Epidermal melanocyte (primary cell): Measurements from ENCODE around the gene TARBP2.
"Not testable (repeated sequence)": the region's sequence is repeated elsewhere in the genome, so short reads cannot be mapped to it uniquely, and the experiment has no call there.

Source experiments
- DNase-seq: peaks from one replicate; pipeline ENCODE4 v3.0.0; 2011; ENCODE audit warnings: low spot score; ENCODE audit not compliant: insufficient read length

Gene TARBP2

GRCh38 chr12:53510181-53510812 lies 9.2 kb downstream of the TARBP2 start:
- DNase-seq, result no peak

GRCh38 chr12:53513712-53514410 lies 12.8 kb downstream of the TARBP2 start:
- DNase-seq, result no peak

GRCh38 chr12:53514628-53515290 lies 13.7 kb downstream of the TARBP2 start:
- DNase-seq, result no peak

GRCh38 chr12:53515291-53515680 lies 14.2 kb downstream of the TARBP2 start:
- no peak for DNase-seq

- no peak for DNase-seq
Measured at GRCh38 chr12:53516758-53517455, 15.8 kb downstream of the TARBP2 start.

- DNase-seq, result no peak
Measured at GRCh38 chr12:53518381-53518780, 17.3 kb downstream of the TARBP2 start.

- DNase-seq, result no peak
Measured at GRCh38 chr12:53523131-53523530, 22.0 kb downstream of the TARBP2 start.

GRCh38 chr12:53524476-53524875 lies 23.4 kb downstream of the TARBP2 start:
- DNase-seq, result no peak

- DNase-seq, result no peak
Measured at GRCh38 chr12:53530061-53530460, 29.0 kb downstream of the TARBP2 start.

GRCh38 chr12:53530920-53531319 lies 29.8 kb downstream of the TARBP2 start:
- DNase-seq, result no peak

GRCh38 chr12:53532021-53532420 lies 30.9 kb downstream of the TARBP2 start:
- DNase-seq, result no peak

GRCh38 chr12:53532524-53533445 lies 31.7 kb downstream of the TARBP2 start:
- DNase-seq, result no peak

GRCh38 chr12:53533471-53533870 lies 32.4 kb downstream of the TARBP2 start:
- no peak for DNase-seq

- DNase-seq, result no peak
Measured at GRCh38 chr12:53536962-53537361, 35.9 kb downstream of the TARBP2 start.

GRCh38 chr12:53538209-53538689 lies 37.2 kb downstream of the TARBP2 start:
- DNase-seq, result no peak

- DNase-seq, result no peak
Measured at GRCh38 chr12:53539526-53539925, 38.4 kb downstream of the TARBP2 start.

- DNase-seq, result peak; percentile 42
Measured at GRCh38 chr12:53543539-53543938, 42.5 kb downstream of the TARBP2 start.

GRCh38 chr12:53548354-53548753 lies 47.3 kb downstream of the TARBP2 start:
- DNase-seq, result not testable (repeated sequence)

GRCh38 chr12:53550131-53550530 lies 49.0 kb downstream of the TARBP2 start:
- DNase-seq, result not testable (repeated sequence)

GRCh38 chr12:53550595-53550994 lies 49.5 kb downstream of the TARBP2 start:
- DNase-seq, result no peak

GRCh38 chr12:53551889-53552291 lies 50.8 kb downstream of the TARBP2 start:
- no peak for DNase-seq
